Muscle layer of duodenum (tissue), 2 donors: Measurements from ENCODE around the gene SULT1C2.
"Not testable (repeated sequence)": the region's sequence is repeated elsewhere in the genome, so short reads cannot be mapped to it uniquely, and the experiment has no call there.

Experiments
- H3K27ac ChIP-seq: one replicate; pipeline ENCODE4 v1.7.0; 2013; ENCODE audit warnings: mild to moderate bottlenecking, low read length
- H3K27me3 ChIP-seq: one replicate; pipeline ENCODE4 v1.7.0; 2013; ENCODE audit warnings: low read depth, mild to moderate bottlenecking, control low read depth, low read length
- H3K36me3 ChIP-seq, 2 donors: one replicate each; pipeline ENCODE4 v1.7.0; 2013; ENCODE audit warnings: low read length in 2 of 2, control low read depth in 1 of 2, mild to moderate bottlenecking in 1 of 2; ENCODE audit not compliant: insufficient read depth in 2 of 2, control insufficient read depth in 1 of 2
- H3K4me1 ChIP-seq, 2 donors: one replicate each; pipeline ENCODE4 v1.7.0; 2013; ENCODE audit warnings: low read length in 2 of 2, mild to moderate bottlenecking in 2 of 2, control low read depth in 1 of 2, moderate library complexity in 1 of 2; ENCODE audit not compliant: insufficient read depth in 2 of 2, control insufficient read depth in 1 of 2
- H3K4me3 ChIP-seq, 2 donors: one replicate each; pipeline ENCODE4 v1.7.0; 2013; ENCODE audit warnings: low read length in 2 of 2, low read depth in 1 of 2, mild to moderate bottlenecking in 1 of 2
- H3K9me3 ChIP-seq, 2 donors: one replicate each; pipeline ENCODE4 v1.7.0; 2013; ENCODE audit warnings: low read length in 2 of 2, control low read depth in 1 of 2, mild to moderate bottlenecking in 1 of 2; ENCODE audit not compliant: control insufficient read depth in 1 of 2
- donor health status: healthy.

Gene SULT1C2

GRCh38 chr2:108267101-108267500, 21.6 kb upstream of the SULT1C2 start:
- Histone ChIP-seq H3K36me3 (no peaks in the 10 kb centered on the region), H3K4me1 (peaks cover 7 to 19% of the 10 kb centered on the region in 2 donors), H3K27ac (peak overlapping the region; percentile 50), H3K4me3 (no peak overlapping the region), H3K27me3 (no peaks in the 10 kb centered on the region), H3K9me3 (no peaks in the 10 kb centered on the region)

DNA sequence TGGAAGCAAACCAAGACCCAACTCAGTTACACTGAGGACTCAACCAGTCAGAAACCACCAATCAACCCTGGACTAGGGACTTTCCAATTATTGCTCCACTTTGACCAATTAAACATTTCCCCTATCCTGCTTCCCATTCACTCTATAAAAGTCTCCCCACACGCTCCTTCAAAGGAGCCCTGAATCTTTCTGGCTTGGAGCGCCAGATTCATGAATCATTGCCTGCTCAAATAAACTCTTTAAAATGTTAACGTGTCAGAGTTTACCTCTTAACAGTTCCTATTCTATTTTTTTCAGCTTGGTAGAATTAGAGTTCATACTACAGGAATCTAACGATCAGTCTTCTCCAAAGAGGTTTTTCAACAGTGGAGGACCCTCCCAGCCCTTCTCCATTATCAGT, 20.7 kb upstream of the SULT1C2 start:
- Histone ChIP-seq H3K27ac (peak overlapping the region; percentile 50), H3K4me1 (peaks cover 7 to 19% of the 10 kb centered on the region in 2 donors), H3K27me3 (no peaks in the 10 kb centered on the region), H3K4me3 (no peak overlapping the region), H3K36me3 (no peaks in the 10 kb centered on the region), H3K9me3 (no peaks in the 10 kb centered on the region)

DNA sequence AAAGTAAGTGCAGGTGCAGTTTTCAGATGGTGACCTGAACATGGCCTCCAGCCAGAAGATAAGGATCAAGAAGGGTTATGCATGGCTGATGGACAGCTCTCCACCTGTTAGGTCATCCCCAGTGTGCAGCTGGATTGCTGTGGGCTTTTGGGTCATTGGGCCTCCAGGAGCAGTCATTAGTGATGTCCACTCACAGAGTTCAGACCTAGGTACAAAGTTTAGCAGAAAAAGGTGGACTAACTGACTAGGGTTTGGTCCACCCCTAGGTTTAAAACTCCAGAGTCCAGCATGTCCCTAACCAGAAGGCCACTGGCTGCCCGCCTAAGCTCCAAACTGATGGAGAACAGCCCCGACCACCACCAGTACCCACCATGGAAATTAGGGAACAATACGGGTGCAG, 18.3 kb upstream of the SULT1C2 start:
- no peaks in the 10 kb centered on the region for H3K27me3 ChIP-seq
- peaks cover 7 to 19% of the 10 kb centered on the region in 2 donors for H3K4me1 ChIP-seq
- no peaks in the 10 kb centered on the region for H3K9me3 ChIP-seq
- no peak overlapping the region for H3K4me3 ChIP-seq
- no peak overlapping the region for H3K27ac ChIP-seq
- H3K36me3 ChIP-seq: no peaks in the 10 kb centered on the region

GRCh38 chr2:108270768-108271506, 17.8 kb upstream of the SULT1C2 start:
- H3K9me3 ChIP-seq: no peaks in the 10 kb centered on the region
- H3K36me3 ChIP-seq: no peaks in the 10 kb centered on the region
- H3K4me3 ChIP-seq: peak overlapping the region in 1 of 2 donors; percentile 43
- H3K27ac ChIP-seq: peak overlapping the region; percentile 79
- no peaks in the 10 kb centered on the region for H3K27me3 ChIP-seq
- H3K4me1 ChIP-seq: peaks cover 7 to 19% of the 10 kb centered on the region in 2 donors

GRCh38 chr2:108271691-108272253, 16.9 kb upstream of the SULT1C2 start:
- peak overlapping the region; percentile 43 to 51 for H3K4me3 ChIP-seq
- H3K27ac ChIP-seq: peak overlapping the region; percentile 79

DNA sequence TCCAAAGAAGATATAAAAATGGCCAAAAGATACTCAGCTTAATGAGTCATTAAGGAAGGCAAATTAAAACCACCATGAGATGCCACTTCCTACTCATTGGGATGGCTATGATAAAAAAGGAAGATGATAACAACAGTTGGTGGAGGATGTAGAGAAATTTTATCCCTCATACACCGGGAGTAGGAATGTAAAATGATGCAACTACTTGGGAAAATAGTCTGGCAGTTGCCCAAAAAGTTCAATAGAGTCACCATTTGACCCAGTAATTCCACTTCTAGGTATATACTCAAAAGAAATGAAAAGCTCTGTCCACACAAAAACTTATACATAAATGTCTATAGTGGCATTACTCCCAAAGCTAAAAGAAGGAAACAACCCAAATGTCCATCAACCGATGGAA, 10.1 kb upstream of the SULT1C2 start:
- H3K9me3 ChIP-seq: no peaks in the 10 kb centered on the region
- H3K4me1 ChIP-seq: no peaks in the 10 kb centered on the region
- H3K27me3 ChIP-seq: no peaks in the 10 kb centered on the region
- H3K4me3 ChIP-seq: no peak overlapping the region
- no peaks in the 10 kb centered on the region for H3K36me3 ChIP-seq
- no peak overlapping the region for H3K27ac ChIP-seq

More at GRCh38 chr2:108271691-108272253, 16.9 kb upstream of the SULT1C2 start:
- Histone ChIP-seq H3K36me3 (no peaks in the 10 kb centered on the region), H3K4me1 (peaks cover 7 to 19% of the 10 kb centered on the region in 2 donors), H3K27me3 (no peaks in the 10 kb centered on the region), H3K9me3 (no peaks in the 10 kb centered on the region)

- no peaks in the 10 kb centered on the region for H3K36me3 ChIP-seq
- no peaks in the 10 kb centered on the region for H3K9me3 ChIP-seq
- H3K4me3 ChIP-seq: no peak overlapping the region
- H3K27ac ChIP-seq: no peak overlapping the region
- no peaks in the 10 kb centered on the region for H3K4me1 ChIP-seq
- no peaks in the 10 kb centered on the region for H3K27me3 ChIP-seq
Observed at GRCh38 chr2:108279468-108279867, 9.2 kb upstream of the SULT1C2 start.

- no peak overlapping the region for H3K27ac ChIP-seq
Observed at GRCh38 chr2:108280466-108280865, 8.2 kb upstream of the SULT1C2 start.

GRCh38 chr2:108284566-108284965, 4.1 kb upstream of the SULT1C2 start:
- H3K4me3 ChIP-seq, H3K27me3 ChIP-seq, H3K9me3 ChIP-seq, H3K27ac ChIP-seq, H3K4me1 ChIP-seq, H3K36me3 ChIP-seq: not testable (repeated sequence)

More at GRCh38 chr2:108280466-108280865, 8.2 kb upstream of the SULT1C2 start:
- H3K4me1 ChIP-seq: no peaks in the 10 kb centered on the region
- H3K4me3 ChIP-seq: no peak overlapping the region
- H3K27me3 ChIP-seq: no peaks in the 10 kb centered on the region
- H3K9me3 ChIP-seq: no peaks in the 10 kb centered on the region
- H3K36me3 ChIP-seq: no peaks in the 10 kb centered on the region

- Histone ChIP-seq H3K4me3 (no peak overlapping the region), H3K36me3 (no peaks in the 10 kb centered on the region), H3K27ac (no peak overlapping the region), H3K9me3 (no peaks in the 10 kb centered on the region), H3K27me3 (no peaks in the 10 kb centered on the region), H3K4me1 (no peaks in the 10 kb centered on the region)
Observed at GRCh38 chr2:108285616-108286015, 3.1 kb upstream of the SULT1C2 start.

GRCh38 chr2:108287169-108287568, 1.5 kb upstream of the SULT1C2 start:
- no peak overlapping the region for H3K27ac ChIP-seq
- H3K36me3 ChIP-seq: no peaks in the 10 kb centered on the region
- no peaks in the 10 kb centered on the region for H3K9me3 ChIP-seq
- H3K4me1 ChIP-seq: no peaks in the 10 kb centered on the region
- H3K27me3 ChIP-seq: no peaks in the 10 kb centered on the region
- no peak overlapping the region for H3K4me3 ChIP-seq

DNA sequence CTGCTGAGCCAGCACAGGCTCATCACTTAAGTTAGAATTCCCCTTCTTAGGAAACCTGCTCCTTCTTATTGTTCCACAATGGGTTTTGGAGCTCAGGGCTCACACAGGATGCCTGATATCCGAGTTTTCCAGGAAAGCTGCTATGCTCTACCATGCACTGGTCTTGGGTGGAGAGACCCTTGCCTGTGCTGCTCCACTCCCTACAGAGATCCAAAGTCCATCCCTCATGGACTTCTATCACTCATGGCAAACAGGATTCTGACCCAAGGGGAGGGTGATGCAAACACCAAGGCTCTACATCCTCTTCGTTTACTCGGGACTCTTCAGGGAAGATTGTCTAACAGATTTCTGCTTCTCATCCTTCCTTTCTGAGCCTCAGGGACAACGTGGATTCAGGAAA, 5.2 kb downstream of the SULT1C2 start:
- Histone ChIP-seq H3K4me1 (no peaks in the 10 kb centered on the region), H3K27ac (no peak overlapping the region), H3K27me3 (no peaks in the 10 kb centered on the region), H3K4me3 (no peak overlapping the region), H3K9me3 (no peaks in the 10 kb centered on the region), H3K36me3 (no peaks in the 10 kb centered on the region)
